Measurements from ENCODE around the gene SPNS2. TPM values are rescaled to one million over a fixed set of nuclear protein-coding genes. Genes with fewer than 3 reads are reported as not detected.

SPNS2 gene
- total and polyA plus RNA-seq, 2 experiments from 2014 or later: 1.7 to 2.3 TPM

DNA sequence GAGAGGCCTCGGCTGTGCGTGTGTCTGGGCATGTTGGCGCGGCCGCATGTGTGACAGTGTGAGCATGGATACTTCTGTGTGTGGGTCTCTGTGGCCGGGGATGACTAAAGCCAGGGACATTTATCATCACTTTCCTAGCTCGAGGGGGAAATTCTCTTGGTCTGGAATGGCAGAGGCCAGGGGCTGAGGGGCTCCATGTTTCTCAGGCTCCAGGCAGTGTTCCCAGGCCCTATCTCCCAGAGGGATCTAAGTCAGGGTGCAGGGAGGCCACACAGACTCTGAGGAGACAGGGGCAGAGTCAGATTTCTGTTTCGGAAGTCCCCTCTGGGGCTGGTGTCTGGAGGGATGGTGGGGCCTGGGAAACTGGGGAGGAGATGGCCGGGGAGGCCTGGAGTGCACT lies 23.7 kb upstream of the SPNS2 start:
- no peak overlapping the region for H3K27ac Mint-ChIP-seq
- peaks cover 8% of the 10 kb centered on the region for H3K27me3 Mint-ChIP-seq (ENCODE audit: insufficient read depth, low read depth, poor library complexity)
- Histone ChIP-seq H3K4me3 (no peak overlapping the region), H3K9me2 (ENCODE audit: insufficient read depth) (no peaks in the 10 kb centered on the region), H3K79me2 (replicated peaks; ENCODE audit: insufficient read depth) (no peaks in the 10 kb centered on the region), H3K27ac (ENCODE audit: low read depth) (no peak overlapping the region), H3K27me3 (ENCODE audit: insufficient read depth) (no peaks in the 10 kb centered on the region), H3K36me3 (ENCODE audit: insufficient read depth) (no peaks in the 10 kb centered on the region), H3K4me2 (no peak overlapping the region), H2AFZ (no peak overlapping the region), H3K4me1 (ENCODE audit: insufficient read depth) (no peaks in the 10 kb centered on the region), H4K20me1 (replicated peaks; ENCODE audit: insufficient read depth) (no peaks in the 10 kb centered on the region), H3F3A (replicated peaks; ENCODE audit: low read depth) (no peaks in the 10 kb centered on the region)
- no peaks in the 10 kb centered on the region for H3K36me3 Mint-ChIP-seq (ENCODE audit: low read depth)
- H3K9me3 Mint-ChIP-seq: no peaks in the 10 kb centered on the region
- no peak overlapping the region; the same call in 2 of the 3 replicates for H3K4me3 Mint-ChIP-seq
- TF ChIP-seq, protein P1, sequence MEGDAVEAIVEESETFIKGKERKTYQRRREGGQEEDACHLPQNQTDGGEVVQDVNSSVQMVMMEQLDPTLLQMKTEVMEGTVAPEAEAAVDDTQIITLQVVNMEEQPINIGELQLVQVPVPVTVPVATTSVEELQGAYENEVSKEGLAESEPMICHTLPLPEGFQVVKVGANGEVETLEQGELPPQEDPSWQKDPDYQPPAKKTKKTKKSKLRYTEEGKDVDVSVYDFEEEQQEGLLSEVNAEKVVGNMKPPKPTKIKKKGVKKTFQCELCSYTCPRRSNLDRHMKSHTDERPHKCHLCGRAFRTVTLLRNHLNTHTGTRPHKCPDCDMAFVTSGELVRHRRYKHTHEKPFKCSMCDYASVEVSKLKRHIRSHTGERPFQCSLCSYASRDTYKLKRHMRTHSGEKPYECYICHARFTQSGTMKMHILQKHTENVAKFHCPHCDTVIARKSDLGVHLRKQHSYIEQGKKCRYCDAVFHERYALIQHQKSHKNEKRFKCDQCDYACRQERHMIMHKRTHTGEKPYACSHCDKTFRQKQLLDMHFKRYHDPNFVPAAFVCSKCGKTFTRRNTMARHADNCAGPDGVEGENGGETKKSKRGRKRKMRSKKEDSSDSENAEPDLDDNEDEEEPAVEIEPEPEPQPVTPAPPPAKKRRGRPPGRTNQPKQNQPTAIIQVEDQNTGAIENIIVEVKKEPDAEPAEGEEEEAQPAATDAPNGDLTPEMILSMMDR (conservative IDR thresholded peaks at IDR 0.05; ENCODE audit: low read depth in 2 of 2): no peak
- TF ChIP-seq, protein P2, sequence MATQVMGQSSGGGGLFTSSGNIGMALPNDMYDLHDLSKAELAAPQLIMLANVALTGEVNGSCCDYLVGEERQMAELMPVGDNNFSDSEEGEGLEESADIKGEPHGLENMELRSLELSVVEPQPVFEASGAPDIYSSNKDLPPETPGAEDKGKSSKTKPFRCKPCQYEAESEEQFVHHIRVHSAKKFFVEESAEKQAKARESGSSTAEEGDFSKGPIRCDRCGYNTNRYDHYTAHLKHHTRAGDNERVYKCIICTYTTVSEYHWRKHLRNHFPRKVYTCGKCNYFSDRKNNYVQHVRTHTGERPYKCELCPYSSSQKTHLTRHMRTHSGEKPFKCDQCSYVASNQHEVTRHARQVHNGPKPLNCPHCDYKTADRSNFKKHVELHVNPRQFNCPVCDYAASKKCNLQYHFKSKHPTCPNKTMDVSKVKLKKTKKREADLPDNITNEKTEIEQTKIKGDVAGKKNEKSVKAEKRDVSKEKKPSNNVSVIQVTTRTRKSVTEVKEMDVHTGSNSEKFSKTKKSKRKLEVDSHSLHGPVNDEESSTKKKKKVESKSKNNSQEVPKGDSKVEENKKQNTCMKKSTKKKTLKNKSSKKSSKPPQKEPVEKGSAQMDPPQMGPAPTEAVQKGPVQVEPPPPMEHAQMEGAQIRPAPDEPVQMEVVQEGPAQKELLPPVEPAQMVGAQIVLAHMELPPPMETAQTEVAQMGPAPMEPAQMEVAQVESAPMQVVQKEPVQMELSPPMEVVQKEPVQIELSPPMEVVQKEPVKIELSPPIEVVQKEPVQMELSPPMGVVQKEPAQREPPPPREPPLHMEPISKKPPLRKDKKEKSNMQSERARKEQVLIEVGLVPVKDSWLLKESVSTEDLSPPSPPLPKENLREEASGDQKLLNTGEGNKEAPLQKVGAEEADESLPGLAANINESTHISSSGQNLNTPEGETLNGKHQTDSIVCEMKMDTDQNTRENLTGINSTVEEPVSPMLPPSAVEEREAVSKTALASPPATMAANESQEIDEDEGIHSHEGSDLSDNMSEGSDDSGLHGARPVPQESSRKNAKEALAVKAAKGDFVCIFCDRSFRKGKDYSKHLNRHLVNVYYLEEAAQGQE (IDR thresholded peaks at IDR 0.05; ENCODE audit: unreplicated experiment): no peak
- TF ChIP-seq EZH2phosphoT487 (IDR thresholded peaks at IDR 0.05; ENCODE audit: unreplicated experiment) (no peak), EZH2 (IDR thresholded peaks at IDR 0.05; ENCODE audit: low read depth, unreplicated experiment) (no peak), NANOG (IDR thresholded peaks at IDR 0.05; ENCODE audit: borderline replicate concordance) (no peak), STAT1 (IDR thresholded peaks at IDR 0.05; ENCODE audit: unreplicated experiment) (no peak), ZNF331 (CRISPR knock-in tag; IDR thresholded peaks at IDR 0.05; ENCODE audit: low read depth) (no peak), JUNB (IDR thresholded peaks at IDR 0.05; ENCODE audit: unreplicated experiment) (no peak), POLR2AphosphoS5 (IDR thresholded peaks at IDR 0.05; ENCODE audit: low read depth) (no peak), ZNF114 (CRISPR knock-in tag; IDR thresholded peaks at IDR 0.05) (no peak), CREB1 (CRISPR knock-in tag; IDR thresholded peaks at IDR 0.05; ENCODE audit: low read depth) (no peak)
- TF ChIP-seq, protein P3, sequence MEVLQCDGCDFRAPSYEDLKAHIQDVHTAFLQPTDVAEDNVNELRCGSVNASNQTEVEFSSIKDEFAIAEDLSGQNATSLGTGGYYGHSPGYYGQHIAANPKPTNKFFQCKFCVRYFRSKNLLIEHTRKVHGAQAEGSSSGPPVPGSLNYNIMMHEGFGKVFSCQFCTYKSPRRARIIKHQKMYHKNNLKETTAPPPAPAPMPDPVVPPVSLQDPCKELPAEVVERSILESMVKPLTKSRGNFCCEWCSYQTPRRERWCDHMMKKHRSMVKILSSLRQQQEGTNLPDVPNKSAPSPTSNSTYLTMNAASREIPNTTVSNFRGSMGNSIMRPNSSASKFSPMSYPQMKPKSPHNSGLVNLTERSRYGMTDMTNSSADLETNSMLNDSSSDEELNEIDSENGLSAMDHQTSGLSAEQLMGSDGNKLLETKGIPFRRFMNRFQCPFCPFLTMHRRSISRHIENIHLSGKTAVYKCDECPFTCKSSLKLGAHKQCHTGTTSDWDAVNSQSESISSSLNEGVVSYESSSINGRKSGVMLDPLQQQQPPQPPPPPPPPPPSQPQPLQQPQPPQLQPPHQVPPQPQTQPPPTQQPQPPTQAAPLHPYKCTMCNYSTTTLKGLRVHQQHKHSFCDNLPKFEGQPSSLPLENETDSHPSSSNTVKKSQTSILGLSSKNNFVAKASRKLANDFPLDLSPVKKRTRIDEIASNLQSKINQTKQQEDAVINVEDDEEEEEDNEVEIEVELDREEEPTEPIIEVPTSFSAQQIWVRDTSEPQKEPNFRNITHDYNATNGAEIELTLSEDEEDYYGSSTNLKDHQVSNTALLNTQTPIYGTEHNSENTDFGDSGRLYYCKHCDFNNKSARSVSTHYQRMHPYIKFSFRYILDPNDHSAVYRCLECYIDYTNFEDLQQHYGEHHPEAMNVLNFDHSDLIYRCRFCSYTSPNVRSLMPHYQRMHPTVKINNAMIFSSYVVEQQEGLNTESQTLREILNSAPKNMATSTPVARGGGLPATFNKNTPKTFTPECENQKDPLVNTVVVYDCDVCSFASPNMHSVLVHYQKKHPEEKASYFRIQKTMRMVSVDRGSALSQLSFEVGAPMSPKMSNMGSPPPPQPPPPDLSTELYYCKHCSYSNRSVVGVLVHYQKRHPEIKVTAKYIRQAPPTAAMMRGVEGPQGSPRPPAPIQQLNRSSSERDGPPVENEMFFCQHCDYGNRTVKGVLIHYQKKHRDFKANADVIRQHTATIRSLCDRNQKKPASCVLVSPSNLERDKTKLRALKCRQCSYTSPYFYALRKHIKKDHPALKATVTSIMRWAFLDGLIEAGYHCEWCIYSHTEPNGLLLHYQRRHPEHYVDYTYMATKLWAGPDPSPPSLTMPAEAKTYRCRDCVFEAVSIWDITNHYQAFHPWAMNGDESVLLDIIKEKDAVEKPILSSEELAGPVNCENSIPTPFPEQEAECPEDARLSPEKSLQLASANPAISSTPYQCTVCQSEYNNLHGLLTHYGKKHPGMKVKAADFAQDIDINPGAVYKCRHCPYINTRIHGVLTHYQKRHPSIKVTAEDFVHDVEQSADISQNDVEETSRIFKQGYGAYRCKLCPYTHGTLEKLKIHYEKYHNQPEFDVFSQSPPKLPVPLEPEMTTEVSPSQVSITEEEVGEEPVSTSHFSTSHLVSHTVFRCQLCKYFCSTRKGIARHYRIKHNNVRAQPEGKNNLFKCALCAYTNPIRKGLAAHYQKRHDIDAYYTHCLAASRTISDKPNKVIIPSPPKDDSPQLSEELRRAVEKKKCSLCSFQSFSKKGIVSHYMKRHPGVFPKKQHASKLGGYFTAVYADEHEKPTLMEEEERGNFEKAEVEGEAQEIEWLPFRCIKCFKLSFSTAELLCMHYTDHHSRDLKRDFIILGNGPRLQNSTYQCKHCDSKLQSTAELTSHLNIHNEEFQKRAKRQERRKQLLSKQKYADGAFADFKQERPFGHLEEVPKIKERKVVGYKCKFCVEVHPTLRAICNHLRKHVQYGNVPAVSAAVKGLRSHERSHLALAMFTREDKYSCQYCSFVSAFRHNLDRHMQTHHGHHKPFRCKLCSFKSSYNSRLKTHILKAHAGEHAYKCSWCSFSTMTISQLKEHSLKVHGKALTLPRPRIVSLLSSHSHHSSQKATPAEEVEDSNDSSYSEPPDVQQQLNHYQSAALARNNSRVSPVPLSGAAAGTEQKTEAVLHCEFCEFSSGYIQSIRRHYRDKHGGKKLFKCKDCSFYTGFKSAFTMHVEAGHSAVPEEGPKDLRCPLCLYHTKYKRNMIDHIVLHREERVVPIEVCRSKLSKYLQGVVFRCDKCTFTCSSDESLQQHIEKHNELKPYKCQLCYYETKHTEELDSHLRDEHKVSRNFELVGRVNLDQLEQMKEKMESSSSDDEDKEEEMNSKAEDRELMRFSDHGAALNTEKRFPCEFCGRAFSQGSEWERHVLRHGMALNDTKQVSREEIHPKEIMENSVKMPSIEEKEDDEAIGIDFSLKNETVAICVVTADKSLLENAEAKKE (CRISPR knock-in tag; IDR thresholded peaks at IDR 0.05): no peak
- TF ChIP-seq, protein P4, sequence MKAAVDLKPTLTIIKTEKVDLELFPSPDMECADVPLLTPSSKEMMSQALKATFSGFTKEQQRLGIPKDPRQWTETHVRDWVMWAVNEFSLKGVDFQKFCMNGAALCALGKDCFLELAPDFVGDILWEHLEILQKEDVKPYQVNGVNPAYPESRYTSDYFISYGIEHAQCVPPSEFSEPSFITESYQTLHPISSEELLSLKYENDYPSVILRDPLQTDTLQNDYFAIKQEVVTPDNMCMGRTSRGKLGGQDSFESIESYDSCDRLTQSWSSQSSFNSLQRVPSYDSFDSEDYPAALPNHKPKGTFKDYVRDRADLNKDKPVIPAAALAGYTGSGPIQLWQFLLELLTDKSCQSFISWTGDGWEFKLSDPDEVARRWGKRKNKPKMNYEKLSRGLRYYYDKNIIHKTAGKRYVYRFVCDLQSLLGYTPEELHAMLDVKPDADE (IDR thresholded peaks at IDR 0.05): no peak
- H3K4me1 Mint-ChIP-seq: no peaks in the 10 kb centered on the region; the same call in 1 of the 3 replicates
- DNase-seq (ENCODE audit: low spot score) (no peak), ATAC-seq (no peak)

Data from GM23338 (cell line).